GM21723 (cell line): ENCODE results near the gene CTF1.

Experiments used
- ATAC-seq: cut with Tn5 transposase; IDR thresholded peaks from one replicate; pipeline ENCODE4 v1.9.1; 2021; ENCODE audit warnings: mild to moderate bottlenecking, moderate library complexity; ENCODE audit not compliant: unreplicated experiment

The CTF1 gene

GRCh38 chr16:30953111-30953510 is 56.7 kb downstream of the CTF1 start:
- no peak for ATAC-seq
